HG03097 (cell line): ENCODE measurements around the gene ARHGEF39.
"Not testable (repeated sequence)": the region's sequence is repeated elsewhere in the genome, so short reads cannot be mapped to it uniquely, and the experiment has no call there.

Experiments used
- ATAC-seq: cut with Tn5 transposase; IDR thresholded peaks from one replicate; pipeline ENCODE4 v1.9.1; 2021; ENCODE audit not compliant: unreplicated experiment, low FRiP score

The ARHGEF39 gene

DNA sequence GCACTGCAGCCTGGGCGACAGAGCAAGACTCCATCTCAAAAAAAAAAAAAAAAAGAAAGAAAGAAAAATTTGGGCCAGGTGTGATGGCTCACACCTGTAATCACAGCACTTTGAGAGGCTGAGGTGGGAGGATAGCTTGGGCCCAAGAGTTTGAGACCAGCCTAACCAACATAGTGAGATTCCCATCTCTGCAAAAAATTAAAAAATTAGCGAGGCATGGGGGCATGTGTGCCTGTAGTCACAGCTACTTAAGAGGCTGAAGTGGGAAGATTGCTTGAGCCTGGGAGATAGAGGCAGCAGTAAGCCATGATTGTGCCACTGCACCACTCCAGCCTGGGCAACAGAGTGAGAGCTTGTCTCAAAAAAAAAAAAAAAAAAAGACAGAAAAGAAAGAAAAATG, 11.4 kb downstream of the ARHGEF39 start:
- no peak for ATAC-seq

DNA sequence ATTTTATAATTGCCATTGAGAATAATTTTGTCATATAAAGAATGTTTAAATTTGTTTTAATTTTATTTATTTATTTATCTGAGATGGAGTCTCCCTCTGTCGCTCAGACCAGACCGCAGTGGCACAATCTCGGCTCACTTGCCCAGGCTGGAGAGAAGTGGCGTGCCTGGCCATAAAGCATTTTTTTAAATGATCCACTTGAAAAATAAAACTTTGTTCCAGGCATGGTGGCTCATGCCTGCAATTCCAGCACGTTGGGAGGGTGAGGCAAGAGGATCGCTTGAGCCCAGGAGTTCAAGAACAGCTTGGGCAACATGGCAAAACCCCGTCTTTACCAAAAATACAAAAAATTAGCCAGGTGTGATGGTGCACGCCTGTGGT, 12.2 kb downstream of the ARHGEF39 start:
- no peak for ATAC-seq

DNA sequence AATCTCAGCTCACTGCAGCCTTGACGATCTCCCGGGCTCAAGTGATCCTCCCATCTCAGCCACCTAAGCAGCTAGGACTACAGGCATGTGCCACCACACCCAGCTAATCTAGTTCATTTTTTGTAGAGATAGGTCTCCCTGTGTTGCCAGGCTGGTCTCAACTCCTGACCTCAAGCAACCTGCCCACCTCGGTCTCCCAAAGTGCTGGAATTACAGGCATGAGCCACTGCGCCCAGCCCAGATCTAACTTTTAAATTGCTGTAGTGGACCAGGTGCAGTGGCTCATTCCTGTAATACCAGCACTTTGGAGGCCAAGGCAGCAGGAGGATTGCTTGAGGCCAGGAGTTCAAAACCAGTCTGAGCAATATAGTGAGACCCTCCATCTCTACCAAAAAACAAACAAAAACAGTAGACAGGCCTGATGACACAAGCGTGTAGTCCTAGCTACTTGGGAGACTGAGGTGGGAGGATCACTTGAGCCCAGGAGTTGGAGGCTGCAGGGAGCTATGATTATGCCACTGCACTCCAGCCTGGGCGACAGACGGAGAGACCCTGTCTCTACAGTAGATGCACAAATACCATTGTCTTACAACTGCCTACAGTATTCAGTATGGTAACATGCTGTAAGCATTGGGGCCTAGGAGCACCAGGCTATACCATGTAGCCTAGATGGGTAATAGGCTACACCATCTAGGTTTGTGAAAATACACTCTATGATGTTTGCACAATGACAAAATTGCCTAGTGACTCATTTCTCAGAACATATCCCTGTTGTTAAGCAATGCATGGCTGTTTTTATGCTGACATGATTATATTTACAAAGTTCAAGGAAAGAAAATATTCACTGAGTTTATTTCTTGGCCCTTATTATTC, 12.8 kb downstream of the ARHGEF39 start:
- no peak for ATAC-seq

DNA sequence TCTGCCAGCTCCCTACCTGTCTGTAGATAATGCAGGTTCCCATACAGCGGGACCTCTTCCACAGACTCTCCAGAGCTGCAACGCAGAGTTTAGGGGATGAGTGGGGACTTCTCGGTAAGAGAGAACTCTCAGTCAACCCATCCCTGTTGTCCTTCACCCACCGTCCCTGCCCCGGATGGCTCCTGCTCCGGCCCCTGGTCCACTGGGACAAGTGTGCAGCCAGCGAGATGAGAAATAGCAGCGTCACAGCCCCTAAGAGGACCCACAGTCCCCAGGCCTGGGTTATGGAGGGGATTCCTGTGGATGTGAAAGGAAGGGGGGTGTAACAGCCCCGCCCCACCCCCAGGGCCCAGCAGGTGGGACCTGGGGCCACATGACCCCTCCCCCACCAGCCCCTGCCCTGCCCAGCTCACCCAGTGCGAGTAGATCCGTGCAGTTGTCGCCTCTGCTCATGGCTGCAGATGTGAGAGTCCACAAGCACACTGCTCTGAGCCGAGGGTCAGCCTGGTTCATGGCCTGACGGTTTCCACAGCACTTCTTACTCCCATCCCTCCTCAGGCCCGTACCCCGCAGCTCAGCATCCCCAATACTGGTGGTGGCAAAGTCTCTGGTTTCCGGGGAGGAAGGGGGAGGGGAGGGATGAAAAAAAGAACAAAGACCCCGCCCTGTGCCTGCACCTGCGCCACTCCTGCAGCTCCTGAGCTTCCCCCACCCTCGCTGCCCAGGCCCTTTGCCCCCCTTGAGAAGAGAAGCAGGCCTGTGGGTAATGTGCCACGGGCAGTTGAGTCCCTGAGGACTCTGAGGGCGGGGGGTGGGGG, 14.4 kb downstream of the ARHGEF39 start, which contains the start of gene SIT1:
Gene SIT1 (minus strand): TSS at position 591 of the 818 bp plus-strand sequence. CDS start 78 bp downstream, at position 513.
- ATAC-seq, result no peak

DNA sequence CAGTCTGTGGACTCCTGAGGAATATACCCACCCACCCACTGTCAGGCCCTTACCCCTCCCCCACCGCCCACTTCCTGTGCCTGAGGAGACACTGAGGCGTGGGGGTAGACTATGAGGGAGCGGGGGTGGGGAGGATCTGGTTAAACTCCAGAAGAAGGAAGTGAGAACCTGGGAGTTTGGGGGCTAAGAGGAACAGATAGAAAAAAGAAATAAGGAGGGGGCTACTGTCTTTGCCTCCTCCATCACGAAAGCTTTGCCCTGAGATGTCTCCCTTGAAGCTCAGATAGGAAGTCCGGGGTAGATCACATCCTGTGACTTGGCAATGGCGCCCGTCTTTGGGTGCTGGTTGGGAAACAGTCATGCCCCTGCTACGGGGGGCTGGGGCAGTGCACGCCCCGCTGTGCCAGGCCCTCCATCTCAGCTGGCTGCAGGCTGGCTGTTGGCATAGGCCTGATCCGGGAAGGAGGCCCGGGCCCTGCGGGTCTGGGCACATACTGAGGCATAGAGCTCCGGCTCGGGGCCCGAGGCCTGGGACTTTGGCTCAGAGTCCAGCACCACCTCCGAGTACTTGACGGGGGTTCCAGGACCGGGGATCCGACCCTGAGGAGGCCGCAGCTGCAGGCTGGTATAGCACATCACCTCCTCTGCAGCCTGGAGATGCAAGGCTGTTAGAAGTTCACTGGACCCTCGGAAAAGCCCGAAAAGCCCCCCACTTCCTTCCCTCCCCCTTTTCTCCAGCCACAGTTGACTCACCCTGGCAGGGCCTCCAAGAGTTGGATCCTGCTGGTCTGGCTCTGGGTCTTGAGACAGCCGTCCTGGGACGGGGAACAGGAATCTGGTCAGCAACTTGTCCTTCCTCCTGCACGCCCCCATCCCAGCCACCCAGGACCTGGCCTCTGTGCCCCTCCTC, 15.3 kb downstream of the ARHGEF39 start:
- no peak for ATAC-seq

DNA sequence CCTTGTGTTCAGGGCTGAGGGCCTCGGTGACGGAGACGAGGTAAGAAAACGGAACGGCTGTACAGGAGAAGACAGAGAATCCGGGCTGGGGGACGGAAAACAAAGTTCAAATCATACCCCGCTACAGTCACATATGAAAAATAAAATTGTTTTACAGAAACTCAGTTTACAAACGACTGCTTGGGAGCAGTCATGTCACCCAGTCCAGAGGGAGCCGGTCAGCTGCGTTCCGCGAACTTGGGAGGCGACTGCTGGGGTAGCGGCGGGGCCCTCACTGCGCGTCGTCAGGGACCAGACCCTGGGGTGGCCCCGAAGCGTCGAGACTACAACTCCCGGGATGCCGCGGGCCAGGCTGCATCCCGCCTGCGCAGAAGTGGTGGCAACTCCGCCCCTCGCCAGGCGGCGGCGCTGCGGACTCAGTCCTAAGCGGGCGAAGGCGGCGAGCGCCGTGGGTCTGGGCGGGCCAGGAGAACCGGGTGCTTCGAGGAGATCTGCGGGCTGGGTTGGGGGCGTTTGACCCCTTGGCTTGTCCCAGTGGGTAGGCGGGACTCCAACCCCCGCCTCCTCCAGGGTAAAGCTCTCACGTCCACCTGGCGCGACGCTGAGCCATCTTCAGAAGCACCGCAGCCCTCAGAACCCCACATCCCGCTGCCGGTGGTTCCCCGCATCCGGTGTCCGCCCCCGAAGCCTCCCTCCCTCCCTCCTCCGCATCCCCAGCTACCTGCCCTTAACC, 18.3 kb downstream of the ARHGEF39 start:
- ATAC-seq, result peak; percentile 85

DNA sequence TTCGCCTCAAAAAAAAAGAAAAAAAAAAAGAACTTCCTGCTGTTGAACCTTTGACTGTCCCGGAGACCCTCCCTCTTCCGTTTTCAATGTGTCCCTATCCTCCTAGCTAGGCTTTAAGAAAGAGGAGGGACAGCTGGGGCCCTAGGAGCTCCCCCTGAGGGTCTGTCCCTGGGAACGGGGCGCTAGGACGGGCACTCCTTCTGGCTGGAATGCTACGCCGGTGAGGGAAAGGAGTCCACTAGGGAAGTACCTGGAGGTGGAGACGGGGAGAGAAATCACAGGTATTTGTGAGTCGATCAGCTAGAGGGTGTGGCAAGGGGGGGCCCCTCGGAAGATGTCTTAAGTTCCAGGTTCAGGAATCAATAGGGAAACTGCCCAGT, 18.9 kb downstream of the ARHGEF39 start:
- no peak for ATAC-seq

DNA sequence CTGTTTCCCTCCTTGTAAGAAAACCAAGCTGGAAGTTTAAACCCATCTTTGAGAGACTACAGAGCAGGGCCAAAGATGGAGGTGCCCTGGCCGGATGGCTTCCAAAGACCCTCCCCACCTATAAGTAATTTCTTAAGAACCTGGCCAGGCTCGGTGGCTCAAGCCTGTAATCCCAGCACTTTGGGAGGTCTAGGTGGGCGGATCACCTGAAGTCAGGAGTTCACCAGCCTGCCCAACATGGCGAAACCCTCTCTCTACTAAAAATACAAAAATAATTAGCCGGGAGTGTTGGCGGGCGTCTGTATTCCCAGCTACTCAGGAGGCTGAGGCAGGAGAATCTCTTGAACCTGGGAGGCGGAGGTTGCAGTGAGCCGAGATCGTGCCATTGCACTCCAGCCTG, 19.3 kb downstream of the ARHGEF39 start:
- ATAC-seq, result not testable (repeated sequence)

DNA sequence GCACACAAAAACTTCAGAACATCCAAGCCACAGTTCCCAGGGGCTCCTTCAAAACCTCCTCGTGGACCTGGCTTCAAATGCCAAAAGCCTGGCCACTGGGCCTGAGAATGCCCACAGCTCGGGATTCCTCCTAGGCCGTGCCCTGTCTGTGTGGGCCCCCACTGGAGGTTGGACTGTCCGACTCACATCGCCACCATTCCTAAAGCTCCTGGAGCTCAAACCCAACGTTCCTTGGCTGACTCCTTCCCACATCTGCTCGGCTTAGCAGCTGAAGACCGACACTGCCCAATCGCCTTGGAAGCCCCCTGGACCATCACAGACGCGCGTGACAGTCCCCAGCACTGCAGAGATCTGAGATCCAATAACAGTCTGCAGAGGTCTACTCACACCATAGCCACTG, 21.9 kb downstream of the ARHGEF39 start:
- no peak for ATAC-seq

DNA sequence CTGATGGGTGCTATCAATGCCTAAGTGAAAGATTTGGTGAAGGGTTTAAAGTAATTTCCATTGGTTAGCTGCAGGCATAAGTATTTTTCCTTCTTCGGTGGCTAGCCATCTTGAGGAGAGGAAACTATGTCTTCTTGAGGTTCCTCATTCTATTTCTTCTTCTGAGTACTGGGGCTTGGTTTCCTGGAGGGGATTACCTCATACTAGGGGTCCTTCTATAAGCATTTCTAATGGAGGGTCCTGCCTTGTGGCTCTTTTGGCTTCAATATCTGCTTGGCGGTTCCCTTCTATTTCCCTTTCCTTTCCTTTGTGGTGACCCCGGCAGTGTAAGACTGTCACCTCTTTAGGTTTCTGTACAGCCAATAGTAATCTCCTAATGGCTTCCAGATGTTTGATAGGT, 23.5 kb downstream of the ARHGEF39 start:
- ATAC-seq, result not testable (repeated sequence)

DNA sequence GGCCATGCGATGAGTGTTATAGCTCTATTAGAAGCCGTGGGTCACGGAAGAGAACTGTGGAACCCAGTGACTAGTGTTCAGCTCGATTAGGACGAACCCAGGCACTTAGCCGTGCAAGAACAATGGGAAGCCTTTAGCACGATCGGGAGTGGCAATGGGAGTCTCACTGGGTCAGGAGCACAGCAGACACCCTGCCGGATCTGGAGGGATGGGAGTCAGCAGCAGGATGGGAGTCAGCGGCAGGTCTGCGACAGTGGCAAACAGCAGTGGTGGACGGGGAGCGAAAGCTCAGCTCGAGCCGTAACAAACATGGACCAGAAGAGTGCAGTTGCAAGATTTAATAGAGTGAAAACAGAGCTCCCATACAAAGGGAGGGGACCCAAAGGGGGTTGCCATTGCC, 24.6 kb downstream of the ARHGEF39 start:
- ATAC-seq, result not testable (repeated sequence)

DNA sequence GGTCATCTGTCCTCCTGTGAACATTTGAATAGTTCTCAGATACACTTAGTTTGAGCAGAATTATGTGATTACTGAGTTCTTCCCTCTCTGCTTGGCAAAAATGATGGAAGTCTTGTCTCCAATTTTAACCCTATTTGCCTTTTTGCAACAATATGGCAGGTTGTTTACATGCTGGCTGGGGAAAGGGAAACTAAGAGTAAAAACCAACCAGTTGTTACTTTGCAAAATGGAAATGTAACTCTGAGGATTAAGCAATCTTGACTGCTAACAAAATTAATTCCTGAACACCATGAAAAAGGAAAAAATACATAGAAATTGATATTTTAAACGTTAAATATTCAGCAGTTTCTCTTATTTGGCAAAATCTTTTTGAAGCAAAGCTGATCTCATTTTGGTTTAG, 25.4 kb downstream of the ARHGEF39 start:
- no peak for ATAC-seq

DNA sequence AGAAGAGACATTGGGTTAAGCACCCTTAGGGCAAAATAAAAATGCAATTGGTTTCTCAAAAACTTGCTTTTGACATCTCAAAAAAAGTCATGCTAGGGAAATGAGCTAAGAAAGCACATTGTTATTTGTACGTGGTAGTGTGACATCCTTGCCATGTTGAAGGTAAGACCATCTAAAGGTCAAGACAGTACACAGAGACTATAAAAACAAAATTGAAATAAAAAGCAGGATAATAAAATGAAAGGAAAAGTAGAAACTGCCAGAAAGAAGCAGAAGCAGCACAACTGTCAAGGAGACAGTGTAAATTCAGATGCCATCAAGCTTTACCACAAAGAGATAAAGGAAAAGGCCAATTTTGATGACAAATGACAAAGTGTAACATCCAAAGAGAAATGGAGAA, 25.8 kb downstream of the ARHGEF39 start:
- ATAC-seq, result not testable (repeated sequence)

DNA sequence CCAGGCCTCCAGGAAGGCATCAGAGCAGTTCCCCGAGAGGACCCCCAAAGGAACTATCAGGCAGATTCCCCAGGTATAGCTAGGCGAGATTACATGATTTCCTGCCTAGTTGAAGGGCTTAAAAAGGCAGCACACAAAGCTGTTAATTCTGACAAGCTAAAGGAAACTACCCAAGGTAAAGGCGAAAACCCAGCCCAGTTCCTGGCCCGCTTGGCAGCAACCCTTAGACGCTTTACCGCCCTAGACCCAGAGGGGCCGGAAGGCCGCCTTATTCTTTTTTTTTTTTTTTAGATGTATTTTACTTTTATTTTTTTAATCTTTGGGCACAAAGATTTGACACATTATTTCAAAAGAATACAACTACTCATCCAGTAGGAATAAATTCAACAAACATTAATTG, 26.2 kb downstream of the ARHGEF39 start:
- ATAC-seq, result not testable (repeated sequence)

DNA sequence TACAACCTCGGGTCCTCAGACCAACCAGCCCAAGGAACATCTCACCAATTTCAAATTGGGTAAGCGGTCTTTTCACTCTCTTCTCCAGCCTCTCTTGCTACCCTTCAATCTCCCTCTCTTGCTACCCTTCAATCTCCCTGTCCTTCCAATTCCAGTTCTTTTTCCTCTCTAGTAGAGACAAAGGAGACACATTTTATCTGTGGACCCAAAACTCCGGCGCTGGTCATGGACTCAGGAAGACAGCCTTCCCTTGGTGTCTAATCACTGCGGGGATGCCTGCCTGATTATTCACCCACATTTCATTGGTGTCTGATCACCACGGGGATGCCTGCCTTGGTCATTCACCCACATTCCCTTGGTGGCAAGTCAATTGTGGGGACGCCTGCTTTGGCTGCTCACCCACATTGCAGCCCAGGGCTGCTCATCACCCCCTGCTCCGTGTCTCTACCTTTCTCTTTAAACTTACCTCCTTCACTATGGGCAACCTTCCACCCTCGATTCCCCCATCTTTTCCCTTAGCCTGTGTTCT, 27.5 kb downstream of the ARHGEF39 start:
- not testable (repeated sequence) for ATAC-seq

DNA sequence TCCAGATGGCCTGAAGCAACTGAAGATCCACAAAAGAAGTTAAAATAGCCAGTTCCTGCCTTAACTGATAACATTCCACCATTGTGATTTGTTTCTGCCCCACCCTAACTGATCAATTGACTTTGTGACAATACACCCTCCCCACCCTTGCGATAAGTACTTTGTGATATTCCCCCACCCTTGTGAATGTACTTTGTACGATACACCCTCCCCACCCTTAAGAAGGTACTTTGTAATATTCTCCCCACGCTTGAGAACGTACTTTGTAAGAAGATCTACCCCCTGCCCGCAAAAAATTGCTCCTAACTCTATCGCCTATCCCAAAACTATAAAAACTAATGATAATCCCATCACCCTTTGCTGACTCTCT, 28.1 kb downstream of the ARHGEF39 start:
- not testable (repeated sequence) for ATAC-seq

DNA sequence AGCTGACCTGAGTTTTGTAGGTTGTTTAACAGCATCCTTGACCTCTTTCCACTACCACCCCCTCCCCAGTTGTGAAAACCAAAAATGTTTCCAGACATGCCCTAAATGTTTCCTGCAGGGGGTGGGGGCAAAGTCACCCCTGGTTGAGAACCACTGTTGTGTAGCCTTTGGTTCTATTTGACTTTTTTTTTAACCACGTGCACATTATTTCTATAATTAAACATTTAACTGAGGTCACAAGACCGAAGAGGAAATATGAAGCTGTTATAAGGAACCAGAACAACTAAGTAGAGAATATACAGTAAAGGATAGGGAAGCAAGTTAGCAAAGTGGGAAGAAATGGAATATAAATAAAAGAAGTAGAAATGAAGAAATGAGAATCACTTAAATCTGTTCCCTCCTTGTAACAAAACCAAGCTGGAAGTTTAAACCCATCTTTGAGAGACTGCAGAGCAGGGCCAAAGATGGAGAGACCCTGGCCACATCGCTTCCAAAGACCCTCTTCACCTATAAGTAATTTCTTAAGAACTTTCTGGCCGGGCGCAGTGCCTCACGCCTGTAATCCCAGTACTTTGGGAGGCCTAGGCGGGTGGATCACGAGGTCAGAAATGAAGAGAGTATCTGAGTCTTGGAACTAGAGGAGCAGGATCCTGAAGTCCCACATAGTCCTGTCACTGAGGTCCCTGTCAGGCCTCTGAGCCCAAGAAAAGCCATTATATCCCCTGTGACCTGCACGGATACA, 28.7 kb downstream of the ARHGEF39 start:
- no peak for ATAC-seq

DNA sequence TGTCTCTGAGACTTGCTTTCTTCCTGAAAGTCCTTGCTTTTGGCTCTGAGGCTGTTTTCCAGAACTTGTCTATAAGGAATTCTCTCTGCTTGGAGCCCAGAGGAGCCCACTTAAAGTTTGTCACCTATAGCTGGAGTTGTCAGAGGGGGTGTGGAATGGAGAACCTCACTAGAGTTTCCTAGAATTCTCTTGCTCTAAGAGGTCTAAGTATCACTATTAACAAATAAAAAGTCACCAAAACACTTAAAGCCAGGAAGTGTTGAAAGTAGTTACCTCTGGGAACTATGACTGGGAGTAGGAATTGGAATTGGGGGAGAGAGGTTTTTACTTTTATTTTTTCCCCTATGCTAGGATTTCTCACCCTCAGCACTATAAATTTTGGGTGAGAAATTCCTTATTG, 29.3 kb downstream of the ARHGEF39 start:
- no peak for ATAC-seq

DNA sequence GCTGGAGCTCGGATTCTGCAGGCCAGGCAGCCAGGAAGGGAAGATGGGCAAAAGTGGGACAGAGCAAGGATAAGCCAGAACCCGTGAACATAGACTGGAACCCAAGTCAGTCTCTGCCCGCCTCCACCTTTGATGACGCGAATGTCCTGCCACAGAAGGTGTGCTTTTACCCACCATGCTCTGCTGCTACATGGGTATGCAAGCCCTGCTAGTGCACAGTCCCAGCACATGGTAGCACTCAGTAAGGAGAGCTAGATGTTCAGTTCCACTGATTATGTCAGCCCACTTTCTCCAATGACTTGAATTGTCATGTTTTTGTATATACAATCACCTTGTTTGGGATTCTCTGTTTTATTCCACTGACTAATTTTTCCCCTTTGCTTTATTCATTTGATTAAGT, 35.4 kb downstream of the ARHGEF39 start:
- ATAC-seq, result no peak
